GM21786 (cell line): Measurements from ENCODE around the gene SLC41A1.
"Not testable (repeated sequence)": the region's sequence is repeated elsewhere in the genome, so short reads cannot be mapped to it uniquely, and the experiment has no call there.

Source experiments
- ATAC-seq: cut with Tn5 transposase; IDR thresholded peaks from one replicate; pipeline ENCODE4 v1.9.1; 2021; ENCODE audit not compliant: unreplicated experiment

The SLC41A1 gene

GRCh38 chr1:205823260-205823659, 10.3 kb upstream of the SLC41A1 start:
- not testable (repeated sequence) for ATAC-seq

- ATAC-seq, result no peak
Observed at GRCh38 chr1:205822397-205822796, 9.4 kb upstream of the SLC41A1 start.

- ATAC-seq, result no peak
Observed at GRCh38 chr1:205817988-205818387, 5.0 kb upstream of the SLC41A1 start.

- no peak for ATAC-seq
Observed at GRCh38 chr1:205817364-205817763, 4.4 kb upstream of the SLC41A1 start.

- no peak for ATAC-seq
Observed at GRCh38 chr1:205813755-205814058, 709 bp upstream of the SLC41A1 start.

- ATAC-seq, result no peak
Observed at GRCh38 chr1:205812271-205812877, 624 bp downstream of the SLC41A1 start.

GRCh38 chr1:205811660-205812059, 1.3 kb downstream of the SLC41A1 start:
- no peak for ATAC-seq

- ATAC-seq, result no peak
Observed at GRCh38 chr1:205810448-205811157, 2.4 kb downstream of the SLC41A1 start.

GRCh38 chr1:205809942-205810345, 3.1 kb downstream of the SLC41A1 start:
- no peak for ATAC-seq

- no peak for ATAC-seq
Observed at GRCh38 chr1:205809469-205809868, 3.5 kb downstream of the SLC41A1 start.

GRCh38 chr1:205805082-205805711, 7.8 kb downstream of the SLC41A1 start:
- ATAC-seq, result no peak

GRCh38 chr1:205804605-205805004, 8.4 kb downstream of the SLC41A1 start:
- ATAC-seq, result no peak

- ATAC-seq, result no peak
Observed at GRCh38 chr1:205803986-205804385, 9.0 kb downstream of the SLC41A1 start.

GRCh38 chr1:205802060-205802459, 10.9 kb downstream of the SLC41A1 start:
- ATAC-seq, result no peak

- no peak for ATAC-seq
Observed at GRCh38 chr1:205800981-205801703, 11.9 kb downstream of the SLC41A1 start.

GRCh38 chr1:205800427-205800826, 12.6 kb downstream of the SLC41A1 start:
- ATAC-seq, result no peak

- ATAC-seq, result no peak
Observed at GRCh38 chr1:205798577-205798976, 14.4 kb downstream of the SLC41A1 start.

- no peak for ATAC-seq
Observed at GRCh38 chr1:205797168-205797567, 15.8 kb downstream of the SLC41A1 start.

GRCh38 chr1:205794011-205794730, 18.8 kb downstream of the SLC41A1 start:
- ATAC-seq, result no peak

- ATAC-seq, result no peak
Observed at GRCh38 chr1:205792961-205793673, 19.9 kb downstream of the SLC41A1 start.

- ATAC-seq, result no peak
Observed at GRCh38 chr1:205792481-205792881, 20.5 kb downstream of the SLC41A1 start.
